ENCODE data around the gene RAPGEF5.
"Not testable (repeated sequence)": the region's sequence is repeated elsewhere in the genome, so short reads cannot be mapped to it uniquely, and the experiment has no call there.

RAPGEF5 gene

GRCh38 chr7:22082886-22083703 lies 273.9 kb downstream of the RAPGEF5 start:
- peak; percentile 82 for DNase-seq (ENCODE audit: low spot score)

DNA sequence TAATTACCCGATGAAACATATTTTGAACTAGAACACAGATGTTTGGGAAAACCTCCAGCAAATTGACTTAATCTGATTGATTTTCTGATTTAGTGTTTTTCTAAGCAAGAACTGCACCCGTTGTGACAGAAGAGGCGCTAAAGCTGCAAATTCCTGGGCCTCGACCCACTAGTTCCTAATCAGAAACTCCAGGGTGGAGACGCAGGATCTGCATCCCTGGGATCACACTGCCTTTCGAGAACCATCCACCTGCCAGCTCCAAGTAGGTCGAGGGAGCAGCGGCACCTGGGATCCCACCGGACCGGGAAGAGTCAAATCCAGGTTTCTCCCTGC lies 274.4 kb downstream of the RAPGEF5 start:
- no peak for DNase-seq (ENCODE audit: low spot score)

- not testable (repeated sequence) for DNase-seq (ENCODE audit: low spot score)
Observed at GRCh38 chr7:22080219-22080618, 276.7 kb downstream of the RAPGEF5 start.

- not testable (repeated sequence) for DNase-seq (ENCODE audit: low spot score)
Observed at GRCh38 chr7:22078872-22079271, 278.1 kb downstream of the RAPGEF5 start.

GRCh38 chr7:22075561-22075960 lies 281.4 kb downstream of the RAPGEF5 start:
- DNase-seq (ENCODE audit: low spot score), result no peak

GRCh38 chr7:22074897-22075296 lies 282.1 kb downstream of the RAPGEF5 start:
- no peak for DNase-seq (ENCODE audit: low spot score)

All from cerebellar cortex (tissue), 1 donor.